ENCODE data around the gene EPS8. TPM values are rescaled to one million over a fixed set of nuclear protein-coding genes. Genes with fewer than 3 reads are reported as not detected.

The EPS8 gene
- total RNA-seq, 4 donors from 2014 or later: 54.4 to 120 (median 78.7) TPM

DNA sequence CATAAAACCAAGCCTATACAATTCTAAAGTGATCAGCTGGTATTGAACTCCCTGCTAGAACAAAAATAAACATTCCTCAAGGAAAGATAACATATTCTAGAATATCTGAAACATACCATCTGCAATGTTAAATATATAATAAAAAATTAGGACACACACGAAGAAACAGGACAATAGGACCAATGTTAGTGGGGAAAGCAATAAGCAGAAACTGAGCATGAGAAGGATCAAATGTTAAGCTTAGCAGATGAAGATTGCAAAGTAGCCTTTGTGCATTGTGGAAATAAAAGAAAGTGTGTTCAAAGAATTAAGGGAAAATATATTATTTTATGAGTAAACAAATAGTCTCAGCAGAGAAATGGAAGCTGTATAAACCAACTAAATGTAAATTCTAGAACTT, 180.8 kb downstream of the EPS8 start:
- 69% methylated on average over 1 of the region's 1 CpG for WGBS
- Histone ChIP-seq H3K4me1 (no peaks in the 10 kb centered on the region), H3K27me3 (no peaks in the 10 kb centered on the region), H3K9me3 (peaks cover 0 to 7% (median 0%) of the 10 kb centered on the region in 4 donors), H3K4me3 (no peak overlapping the region), H3K27ac (replicated peaks in 1 of 4) (no peak overlapping the region), H3K36me3 (no peaks in the 10 kb centered on the region)
- no peak for DNase-seq (ENCODE audit: extremely low spot score)
- intact Hi-C loops (cut with DNase I): no loop called here
- TF ChIP-seq, protein P1, sequence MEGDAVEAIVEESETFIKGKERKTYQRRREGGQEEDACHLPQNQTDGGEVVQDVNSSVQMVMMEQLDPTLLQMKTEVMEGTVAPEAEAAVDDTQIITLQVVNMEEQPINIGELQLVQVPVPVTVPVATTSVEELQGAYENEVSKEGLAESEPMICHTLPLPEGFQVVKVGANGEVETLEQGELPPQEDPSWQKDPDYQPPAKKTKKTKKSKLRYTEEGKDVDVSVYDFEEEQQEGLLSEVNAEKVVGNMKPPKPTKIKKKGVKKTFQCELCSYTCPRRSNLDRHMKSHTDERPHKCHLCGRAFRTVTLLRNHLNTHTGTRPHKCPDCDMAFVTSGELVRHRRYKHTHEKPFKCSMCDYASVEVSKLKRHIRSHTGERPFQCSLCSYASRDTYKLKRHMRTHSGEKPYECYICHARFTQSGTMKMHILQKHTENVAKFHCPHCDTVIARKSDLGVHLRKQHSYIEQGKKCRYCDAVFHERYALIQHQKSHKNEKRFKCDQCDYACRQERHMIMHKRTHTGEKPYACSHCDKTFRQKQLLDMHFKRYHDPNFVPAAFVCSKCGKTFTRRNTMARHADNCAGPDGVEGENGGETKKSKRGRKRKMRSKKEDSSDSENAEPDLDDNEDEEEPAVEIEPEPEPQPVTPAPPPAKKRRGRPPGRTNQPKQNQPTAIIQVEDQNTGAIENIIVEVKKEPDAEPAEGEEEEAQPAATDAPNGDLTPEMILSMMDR (IDR thresholded peaks at IDR 0.05): no peak
- no peak for TF ChIP-seq POLR2AphosphoS5 (IDR thresholded peaks at IDR 0.05)
- TF ChIP-seq EP300 (IDR thresholded peaks at IDR 0.05): no peak
- TF ChIP-seq POLR2A (IDR thresholded peaks at IDR 0.05; ENCODE audit: low read depth): no peak

DNA sequence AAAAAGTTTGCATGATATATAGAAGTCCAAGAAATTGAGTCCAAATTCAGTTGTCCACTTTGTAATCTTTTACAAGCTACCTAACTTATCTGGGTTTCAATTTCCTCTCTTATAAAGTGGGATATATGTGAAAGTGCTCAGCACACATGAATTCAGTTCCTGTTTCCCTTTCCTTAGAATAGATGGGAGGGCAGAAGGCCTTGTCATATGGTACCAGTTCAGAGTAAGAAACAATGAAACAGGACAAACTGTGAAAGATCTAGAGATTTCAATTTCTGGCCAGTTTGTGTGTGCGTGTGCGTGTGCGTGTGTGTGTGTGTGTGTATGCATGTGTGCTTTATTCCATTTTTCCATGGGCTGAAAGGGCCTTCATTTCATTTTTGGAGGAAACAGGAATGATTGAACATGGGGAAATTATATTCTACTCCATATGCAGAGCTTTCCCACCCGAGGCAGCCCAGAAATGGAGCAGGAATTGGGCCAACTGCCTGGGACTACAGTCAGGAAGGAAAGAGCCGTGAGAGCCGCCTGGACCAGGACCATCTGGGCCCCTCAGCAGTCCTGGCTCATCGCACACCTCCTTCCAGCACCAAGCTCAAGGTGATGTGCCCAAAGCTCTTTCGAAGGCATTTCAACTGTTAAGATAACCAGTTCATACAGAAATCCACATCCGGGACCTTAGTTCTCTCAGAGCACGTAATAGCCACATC, 183.2 kb downstream of the EPS8 start:
- WGBS: 88% methylated on average over 10 of the region's 10 CpGs
- no peaks in the 10 kb centered on the region for H3K36me3 ChIP-seq
- DNase-seq (ENCODE audit: extremely low spot score): no peak

DNA sequence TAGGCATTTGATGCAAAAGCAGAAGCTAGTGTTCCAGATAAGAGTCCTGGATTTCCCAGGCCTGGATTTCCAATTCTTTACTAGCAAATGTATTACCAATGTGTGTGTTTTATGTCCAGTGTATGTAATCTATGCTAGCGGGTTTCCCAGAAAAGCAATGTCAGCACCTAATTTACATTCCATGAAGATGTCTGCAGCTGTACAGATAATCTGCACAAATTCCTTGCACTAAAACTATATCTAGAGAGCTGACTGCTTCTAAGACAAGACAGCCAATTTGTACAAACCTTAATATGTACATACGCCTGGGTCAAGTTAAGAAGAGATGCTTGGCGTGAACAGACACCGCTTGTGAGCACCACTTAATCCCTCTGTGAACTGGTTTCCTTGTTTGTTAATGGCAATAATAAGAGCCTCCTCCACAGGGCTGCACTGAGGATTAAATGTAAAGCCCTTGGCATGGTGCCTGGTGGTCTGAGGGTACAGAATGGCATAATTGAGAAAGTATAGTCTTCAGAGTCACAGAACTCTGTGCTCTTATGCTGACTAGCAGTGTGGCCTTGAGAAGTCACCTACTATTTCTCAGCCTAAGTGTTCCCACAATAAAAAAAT, 185.6 kb downstream of the EPS8 start:
- 100% methylated on average over 4 of the region's 4 CpGs for WGBS
- H3K4me1 ChIP-seq: peaks cover 12 to 13% (median 12%) of the 10 kb centered on the region in 4 donors
- TF ChIP-seq POLR2AphosphoS5 (IDR thresholded peaks at IDR 0.05) (no peak), EP300 (IDR thresholded peaks at IDR 0.05) (no peak), POLR2A (IDR thresholded peaks at IDR 0.05; ENCODE audit: low read depth) (no peak)
- TF ChIP-seq, protein P1 (IDR thresholded peaks at IDR 0.05): no peak
- H3K4me3 ChIP-seq: no peak overlapping the region
- H3K36me3 ChIP-seq: no peaks in the 10 kb centered on the region
- no peaks in the 10 kb centered on the region for H3K9me3 ChIP-seq
- no peak for DNase-seq (ENCODE audit: extremely low spot score)
- H3K27ac ChIP-seq (replicated peaks in 1 of 4): no peak overlapping the region
- no peaks in the 10 kb centered on the region for H3K27me3 ChIP-seq
- intact Hi-C loops (cut with DNase I): no loop called here

More for the DNA sequence above, 183.2 kb downstream of the EPS8 start:
- H3K4me3 ChIP-seq: no peak overlapping the region
- no peak overlapping the region for H3K27ac ChIP-seq (replicated peaks in 1 of 4)
- TF ChIP-seq EP300 (IDR thresholded peaks at IDR 0.05): no peak
- TF ChIP-seq POLR2AphosphoS5 (IDR thresholded peaks at IDR 0.05): no peak
- TF ChIP-seq, protein P1 (IDR thresholded peaks at IDR 0.05): no peak
- TF ChIP-seq POLR2A (IDR thresholded peaks at IDR 0.05; ENCODE audit: low read depth): no peak
- intact Hi-C loops (cut with DNase I): no loop called here
- H3K27me3 ChIP-seq: no peaks in the 10 kb centered on the region
- no peaks in the 10 kb centered on the region for H3K9me3 ChIP-seq
- H3K4me1 ChIP-seq: no peaks in the 10 kb centered on the region

DNA sequence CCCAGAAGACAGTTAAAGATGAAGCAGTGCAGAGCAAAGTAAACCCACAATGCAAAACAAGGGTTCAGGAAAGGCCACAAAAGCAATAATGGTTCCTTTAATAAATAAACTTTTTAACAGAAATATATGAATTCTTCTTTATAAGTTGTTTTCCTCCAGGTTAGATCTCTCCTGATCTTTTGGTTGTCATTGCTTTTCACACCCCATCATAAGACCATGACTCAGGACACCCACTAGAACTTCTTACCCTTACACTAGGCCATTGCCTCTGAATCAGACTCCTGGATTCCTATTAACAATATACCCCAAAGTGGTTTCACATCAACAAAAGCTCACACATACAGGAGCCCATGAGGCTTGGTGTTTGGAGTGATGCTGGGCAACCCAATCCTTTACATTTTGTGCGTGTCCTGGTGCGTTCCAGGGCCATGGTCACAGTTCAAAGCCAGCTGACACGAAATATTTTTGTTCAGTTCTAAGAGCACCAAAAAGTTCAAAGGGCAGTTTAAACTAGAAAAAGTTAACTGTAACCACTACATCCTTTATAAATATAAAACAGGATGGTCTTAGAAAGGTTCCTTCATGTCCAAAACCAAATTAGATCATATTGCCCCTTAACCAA, 187.0 kb downstream of the EPS8 start:
- no peak overlapping the region for H3K27ac ChIP-seq (replicated peaks in 1 of 4)
- DNase-seq (ENCODE audit: extremely low spot score): no peak
- H3K4me1 ChIP-seq: peaks cover 13 to 17% (median 14%) of the 10 kb centered on the region in 4 donors
- H3K4me3 ChIP-seq: no peak overlapping the region
- TF ChIP-seq POLR2A (IDR thresholded peaks at IDR 0.05; ENCODE audit: low read depth) (no peak), EP300 (IDR thresholded peaks at IDR 0.05) (no peak), POLR2AphosphoS5 (IDR thresholded peaks at IDR 0.05) (no peak)
- TF ChIP-seq, protein P1 (IDR thresholded peaks at IDR 0.05): no peak
- no peaks in the 10 kb centered on the region for H3K36me3 ChIP-seq
- 97% methylated on average over 3 of the region's 3 CpGs for WGBS
- no peaks in the 10 kb centered on the region for H3K9me3 ChIP-seq
- H3K27me3 ChIP-seq: no peaks in the 10 kb centered on the region
- intact Hi-C loops (cut with DNase I): no loop called here
